ENCODE data around the gene IMPA2. TPM values are rescaled to one million over a fixed set of nuclear protein-coding genes. Genes with fewer than 3 reads are reported as not detected.

The IMPA2 gene
- total RNA-seq, 2 donors from 2014 or later, result 18.3 to 23.7 TPM

DNA sequence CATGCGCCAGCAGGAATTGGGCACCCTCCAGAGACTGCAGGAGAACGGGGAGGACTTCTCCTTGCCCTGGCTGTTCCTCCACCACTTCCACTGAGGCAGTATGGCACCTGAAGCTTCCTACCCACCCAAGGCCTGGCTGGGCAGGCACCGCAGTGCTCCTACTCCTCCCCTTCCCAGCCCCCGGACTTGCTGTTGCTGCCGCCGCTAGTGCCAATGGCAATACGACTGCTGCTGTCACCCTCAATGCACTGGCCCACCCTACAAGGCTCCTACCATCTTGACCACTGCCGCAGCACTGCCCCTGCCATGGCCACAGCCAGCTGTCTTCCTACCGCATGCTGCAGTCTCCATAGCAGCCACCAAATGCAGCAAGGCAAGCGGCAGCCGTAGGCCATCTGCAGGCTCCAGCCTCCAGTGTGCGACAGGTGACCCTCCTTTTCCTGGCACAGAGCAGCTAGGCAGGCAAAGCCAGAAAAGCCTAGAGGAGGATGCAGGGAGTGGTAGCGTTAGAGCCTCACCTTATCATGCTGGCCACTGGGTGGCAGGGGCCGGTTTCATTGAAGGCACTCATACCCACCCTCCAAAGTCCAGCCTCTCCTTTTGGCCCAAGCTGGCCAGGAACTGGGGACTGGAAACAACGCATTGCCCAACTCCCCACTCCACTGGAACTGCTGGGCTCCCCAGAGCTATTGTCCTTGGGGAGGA lies 64.9 kb downstream of the IMPA2 start:
- Mint-ChIP-seq H3K27me3 (peaks cover 10% of the 10 kb centered on the region), H3K36me3 (ENCODE audit: low read depth) (no peaks in the 10 kb centered on the region), H3K27ac (no peak overlapping the region), H3K4me1 (peaks cover 6% of the 10 kb centered on the region), H3K4me3 (no peak overlapping the region), H3K9me3 (no peaks in the 10 kb centered on the region)
- no peak for ATAC-seq (replicated peaks)

DNA sequence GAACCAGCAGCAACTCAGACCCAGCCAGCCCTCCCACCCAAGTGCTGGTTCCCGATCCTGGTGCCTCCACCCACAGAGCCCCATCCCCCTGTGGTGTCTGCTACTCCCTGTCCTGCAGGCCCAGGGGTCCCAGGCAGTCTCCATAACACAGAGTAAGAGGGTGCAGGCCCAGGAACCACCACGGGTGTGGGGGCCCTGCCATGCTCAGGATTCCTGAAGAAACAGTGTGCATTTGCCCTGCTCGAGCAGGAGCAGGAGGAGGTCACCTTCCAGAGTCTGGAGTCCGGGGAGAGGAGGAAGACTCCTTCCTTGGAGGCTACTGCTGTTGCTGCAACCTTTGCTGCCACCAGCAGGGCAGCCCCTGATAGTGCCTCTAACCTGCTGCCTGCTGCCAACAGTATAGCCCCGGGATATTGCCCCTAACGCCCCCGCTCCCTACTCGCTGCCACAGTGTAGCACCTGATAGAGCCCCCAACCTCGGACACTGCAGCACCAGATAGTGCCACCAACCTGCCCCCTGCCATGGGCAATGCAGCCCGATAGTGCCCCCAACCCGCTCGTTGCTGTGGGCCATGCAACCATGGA lies 65.5 kb downstream of the IMPA2 start:
- no peak overlapping the region for H3K27ac Mint-ChIP-seq
- ATAC-seq (replicated peaks), result no peak
- H3K4me3 Mint-ChIP-seq, result no peak overlapping the region
- no peaks in the 10 kb centered on the region for H3K9me3 Mint-ChIP-seq
- H3K27me3 Mint-ChIP-seq, result peaks cover 12% of the 10 kb centered on the region
- peaks cover 6% of the 10 kb centered on the region for H3K4me1 Mint-ChIP-seq
- no peaks in the 10 kb centered on the region for H3K36me3 Mint-ChIP-seq (ENCODE audit: low read depth)

- Mint-ChIP-seq H3K27ac (peak overlapping the region; percentile 23), H3K36me3 (ENCODE audit: low read depth) (no peaks in the 10 kb centered on the region), H3K27me3 (peaks cover 20% of the 10 kb centered on the region), H3K4me3 (no peak overlapping the region), H3K9me3 (no peaks in the 10 kb centered on the region), H3K4me1 (peaks cover 6% of the 10 kb centered on the region)
- ATAC-seq (replicated peaks), result peak; percentile 6
Measured at GRCh38 chr18:12048010-12048826, 66.9 kb downstream of the IMPA2 start.

- ATAC-seq (replicated peaks), result peak; percentile 66
- H3K27me3 Mint-ChIP-seq, result peaks cover 21% of the 10 kb centered on the region
- peak overlapping the region; percentile 23 for H3K27ac Mint-ChIP-seq
- peaks cover 6% of the 10 kb centered on the region for H3K4me1 Mint-ChIP-seq
- H3K9me3 Mint-ChIP-seq, result no peaks in the 10 kb centered on the region
- H3K36me3 Mint-ChIP-seq (ENCODE audit: low read depth), result no peaks in the 10 kb centered on the region
- H3K4me3 Mint-ChIP-seq, result no peak overlapping the region
Measured at GRCh38 chr18:12048827-12049175, 67.5 kb downstream of the IMPA2 start.

- Mint-ChIP-seq H3K27me3 (peaks cover 23% of the 10 kb centered on the region), H3K4me1 (peaks cover 6% of the 10 kb centered on the region), H3K36me3 (ENCODE audit: low read depth) (no peaks in the 10 kb centered on the region), H3K27ac (no peak overlapping the region), H3K9me3 (no peaks in the 10 kb centered on the region), H3K4me3 (no peak overlapping the region)
- no peak for ATAC-seq (replicated peaks)
Measured at GRCh38 chr18:12049978-12050811, 68.9 kb downstream of the IMPA2 start.

- no peak for ATAC-seq (replicated peaks)
- no peaks in the 10 kb centered on the region for H3K36me3 Mint-ChIP-seq (ENCODE audit: low read depth)
- H3K9me3 Mint-ChIP-seq, result no peaks in the 10 kb centered on the region
- H3K4me3 Mint-ChIP-seq, result no peak overlapping the region
- peaks cover 23% of the 10 kb centered on the region for H3K27me3 Mint-ChIP-seq
- no peak overlapping the region for H3K27ac Mint-ChIP-seq
- peaks cover 10% of the 10 kb centered on the region for H3K4me1 Mint-ChIP-seq
Measured at GRCh38 chr18:12052866-12053265, 71.6 kb downstream of the IMPA2 start.

- Mint-ChIP-seq H3K9me3 (no peaks in the 10 kb centered on the region), H3K36me3 (ENCODE audit: low read depth) (no peaks in the 10 kb centered on the region), H3K4me1 (peaks cover 10% of the 10 kb centered on the region), H3K27me3 (peaks cover 23% of the 10 kb centered on the region), H3K4me3 (no peak overlapping the region), H3K27ac (no peak overlapping the region)
- no peak for ATAC-seq (replicated peaks)
Measured at GRCh38 chr18:12053289-12053688, 72.0 kb downstream of the IMPA2 start.

DNA sequence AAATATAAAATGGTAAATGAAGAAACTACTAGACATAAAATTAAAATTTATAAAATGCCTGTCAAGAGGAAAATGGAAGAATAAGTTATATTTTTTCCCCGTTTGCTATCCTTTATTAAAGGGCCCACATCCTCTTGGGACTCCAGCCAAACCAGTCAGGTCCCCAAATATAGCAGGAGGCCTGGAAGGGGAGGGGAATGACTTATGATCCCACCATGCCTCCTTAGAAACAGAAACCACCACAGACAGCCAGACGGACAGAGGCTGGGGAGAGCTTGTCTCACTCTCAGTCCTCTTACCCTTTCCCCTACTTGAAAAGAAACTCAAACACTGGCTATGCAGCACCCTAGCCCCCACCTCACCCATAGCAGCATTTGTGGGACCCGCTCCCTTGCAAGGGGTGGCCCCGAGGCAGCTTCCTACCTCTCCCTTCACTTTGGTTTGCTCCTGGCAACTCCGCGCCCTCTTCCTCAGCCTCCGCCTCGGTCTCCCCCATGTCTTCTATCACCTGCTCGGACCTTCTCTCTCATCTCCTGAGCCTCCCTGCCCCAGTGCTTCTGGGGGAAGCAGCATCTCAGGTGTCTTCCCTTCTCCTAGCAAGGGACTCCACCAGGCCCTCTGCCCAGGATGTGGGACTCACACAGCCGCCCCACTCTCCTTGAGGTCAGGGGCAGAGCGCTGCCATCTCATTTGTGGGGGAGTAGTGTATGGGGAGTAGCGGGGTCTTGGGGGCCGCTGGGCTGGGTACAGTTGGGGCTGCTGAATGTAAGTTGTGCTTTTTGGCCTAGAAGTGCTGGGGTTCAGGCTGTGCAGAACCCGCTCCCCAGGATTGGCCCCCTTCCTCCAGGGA lies 75.0 kb downstream of the IMPA2 start:
- no peak overlapping the region for H3K27ac Mint-ChIP-seq
- ATAC-seq (replicated peaks), result no peak
- peaks cover 18% of the 10 kb centered on the region for H3K27me3 Mint-ChIP-seq
- no peak overlapping the region for H3K4me3 Mint-ChIP-seq
- no peaks in the 10 kb centered on the region for H3K9me3 Mint-ChIP-seq
- H3K4me1 Mint-ChIP-seq, result peaks cover 4% of the 10 kb centered on the region
- H3K36me3 Mint-ChIP-seq (ENCODE audit: low read depth), result no peaks in the 10 kb centered on the region

- H3K9me3 Mint-ChIP-seq, result no peaks in the 10 kb centered on the region
Measured at GRCh38 chr18:12056884-12057402, 75.6 kb downstream of the IMPA2 start.

DNA sequence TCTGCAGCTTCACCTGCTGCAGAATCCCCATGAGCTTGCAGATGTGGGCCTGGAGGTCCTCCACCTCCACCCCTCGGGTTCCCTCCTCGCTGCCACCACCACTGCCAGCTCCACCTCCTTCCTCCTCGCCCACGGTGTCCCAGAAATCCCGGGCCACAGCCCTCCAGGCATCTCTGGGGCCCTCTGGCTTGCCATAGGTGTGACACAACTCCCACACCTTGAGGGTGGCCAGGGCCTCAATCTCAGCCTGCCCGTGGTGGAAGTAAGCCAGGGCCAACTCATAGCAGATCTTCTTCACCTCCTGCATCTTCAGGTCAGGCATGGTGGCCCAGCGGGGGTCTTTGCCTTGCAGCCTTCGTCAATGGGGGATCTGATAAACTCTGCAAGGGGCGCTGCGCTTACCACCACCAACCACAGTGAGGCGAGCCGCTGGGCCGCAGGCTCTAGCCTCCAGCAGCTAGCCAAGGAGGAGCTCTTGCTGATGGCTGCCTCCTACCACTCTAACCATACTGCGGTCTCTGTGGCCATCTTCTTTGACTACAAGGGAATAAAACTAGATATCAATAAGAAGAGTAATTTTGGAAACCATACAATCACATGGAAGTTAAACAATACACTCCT lies 76.2 kb downstream of the IMPA2 start:
- ATAC-seq (replicated peaks), result no peak
- peaks cover 4% of the 10 kb centered on the region for H3K4me1 Mint-ChIP-seq
- no peak overlapping the region for H3K4me3 Mint-ChIP-seq
- H3K27me3 Mint-ChIP-seq, result peaks cover 15% of the 10 kb centered on the region
- H3K9me3 Mint-ChIP-seq, result no peaks in the 10 kb centered on the region
- H3K27ac Mint-ChIP-seq, result no peak overlapping the region
- H3K36me3 Mint-ChIP-seq (ENCODE audit: low read depth), result no peaks in the 10 kb centered on the region

More at GRCh38 chr18:12056884-12057402, 75.6 kb downstream of the IMPA2 start:
- H3K4me3 Mint-ChIP-seq, result no peak overlapping the region
- no peak overlapping the region for H3K27ac Mint-ChIP-seq
- peak; percentile 16 for ATAC-seq (replicated peaks)
- H3K27me3 Mint-ChIP-seq, result peaks cover 17% of the 10 kb centered on the region
- peaks cover 4% of the 10 kb centered on the region for H3K4me1 Mint-ChIP-seq
- H3K36me3 Mint-ChIP-seq (ENCODE audit: low read depth), result no peaks in the 10 kb centered on the region

- Mint-ChIP-seq H3K36me3 (ENCODE audit: low read depth) (no peaks in the 10 kb centered on the region), H3K27me3 (no peaks in the 10 kb centered on the region), H3K4me1 (peaks cover 4% of the 10 kb centered on the region), H3K27ac (no peak overlapping the region), H3K9me3 (no peaks in the 10 kb centered on the region), H3K4me3 (no peak overlapping the region)
- ATAC-seq (replicated peaks), result no peak
Measured at GRCh38 chr18:12059334-12060181, 78.3 kb downstream of the IMPA2 start.

- no peaks in the 10 kb centered on the region for H3K36me3 Mint-ChIP-seq (ENCODE audit: low read depth)
- no peak overlapping the region for H3K4me3 Mint-ChIP-seq
- no peak overlapping the region for H3K27ac Mint-ChIP-seq
- no peaks in the 10 kb centered on the region for H3K9me3 Mint-ChIP-seq
- ATAC-seq (replicated peaks), result no peak
- no peaks in the 10 kb centered on the region for H3K27me3 Mint-ChIP-seq
- H3K4me1 Mint-ChIP-seq, result peaks cover 4% of the 10 kb centered on the region
Measured at GRCh38 chr18:12060182-12060870, 79.0 kb downstream of the IMPA2 start.
